Sciatic nerve (tissue), 2 donors: ENCODE data around the gene MBTPS1. TPM values are rescaled to one million over a fixed set of nuclear protein-coding genes. Genes with fewer than 3 reads are reported as not detected.

Experiments used
- ATAC-seq: fragments of 200-7000 bp; cut with Tn5 transposase; one replicate; pipeline ENCODE4 v1.9.1; 2020; ENCODE audit warnings: mild to moderate bottlenecking, moderate library complexity
- DNase-seq: peaks from one replicate; pipeline ENCODE4 v3.0.0-alpha.2; 2020; ENCODE audit warnings: low spot score
- intact Hi-C: fragments of 100-400 bp; cut with DNase I; formaldehyde crosslinking; loops from one replicate; pipeline ENCODE4 v1.14.2; 2022
- total RNA-seq: library from RNA; stranded (reverse); fragmentation: NEBNext Ultra II Directional; extraction: Animal tissue kit (Norgen Biotek cat#: 25700); gene quantifications from one replicate; pipeline ENCODE4 v1.2.1, GENCODE V29; 2021
- donor health status: DM: no; HTN: no; CAD: no.
- donor health status: DM: no; HTN: no; CAD: no.

MBTPS1 gene
- total RNA-seq, 1 donor from 2014 or later, result 91.1 TPM

DNA sequence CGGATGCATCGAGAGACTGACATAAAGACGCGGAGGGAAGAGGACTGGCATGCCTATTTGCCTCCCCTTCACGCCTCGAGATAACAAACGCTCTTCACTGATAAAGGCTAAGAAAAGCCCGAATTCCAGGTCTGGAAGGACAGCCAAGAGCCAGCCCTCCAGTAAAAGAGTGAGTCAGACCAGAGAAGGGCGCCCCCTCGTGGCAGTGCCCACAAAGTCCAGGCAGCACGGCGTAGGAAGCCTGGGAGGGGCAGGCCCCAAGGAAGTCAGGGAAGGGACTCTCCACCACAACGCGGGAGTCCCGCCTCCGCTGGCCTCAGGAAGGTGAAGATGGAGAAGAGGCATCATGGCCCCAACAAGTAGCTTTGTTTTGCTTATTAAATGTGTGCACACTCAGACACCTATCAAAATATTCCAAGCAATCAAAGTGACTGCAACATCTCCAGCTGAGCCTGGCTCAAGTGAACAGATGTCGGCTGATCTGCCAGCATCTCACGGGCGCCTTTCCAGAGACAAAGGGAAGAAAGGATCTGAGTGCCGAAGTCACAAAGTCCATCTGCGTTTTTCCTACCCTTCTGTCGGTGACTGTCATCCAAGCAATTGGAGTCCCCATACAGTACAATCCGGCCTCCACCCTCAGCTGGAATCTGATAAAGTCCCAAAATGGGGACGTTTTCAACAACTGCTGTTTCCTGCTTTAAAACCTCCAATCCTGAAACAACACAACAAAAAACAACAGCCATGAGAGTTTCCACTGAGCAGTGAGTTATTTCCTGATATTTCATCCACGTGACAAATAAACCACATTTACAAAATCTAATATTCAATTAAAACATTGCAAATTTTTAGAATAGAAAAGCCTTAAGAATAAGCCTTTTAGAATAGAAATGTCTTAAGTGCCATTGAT lies 53.8 kb downstream of the MBTPS1 start:
- peak; percentile 93 for ATAC-seq
- DNase-seq, result peak; percentile 84
- intact Hi-C loops, result loop anchor here (5.0 kb wide), 1 partner anchor 91 kb away; no protein-coding TSS in a partner anchor

GRCh38 chr16:84061236-84061819 lies 55.4 kb downstream of the MBTPS1 start:
- intact Hi-C loops, result loop anchor here (5.0 kb wide), 1 partner anchor 89 kb away; no protein-coding TSS in a partner anchor
- DNase-seq (peak; percentile 49), ATAC-seq (no peak)

DNA sequence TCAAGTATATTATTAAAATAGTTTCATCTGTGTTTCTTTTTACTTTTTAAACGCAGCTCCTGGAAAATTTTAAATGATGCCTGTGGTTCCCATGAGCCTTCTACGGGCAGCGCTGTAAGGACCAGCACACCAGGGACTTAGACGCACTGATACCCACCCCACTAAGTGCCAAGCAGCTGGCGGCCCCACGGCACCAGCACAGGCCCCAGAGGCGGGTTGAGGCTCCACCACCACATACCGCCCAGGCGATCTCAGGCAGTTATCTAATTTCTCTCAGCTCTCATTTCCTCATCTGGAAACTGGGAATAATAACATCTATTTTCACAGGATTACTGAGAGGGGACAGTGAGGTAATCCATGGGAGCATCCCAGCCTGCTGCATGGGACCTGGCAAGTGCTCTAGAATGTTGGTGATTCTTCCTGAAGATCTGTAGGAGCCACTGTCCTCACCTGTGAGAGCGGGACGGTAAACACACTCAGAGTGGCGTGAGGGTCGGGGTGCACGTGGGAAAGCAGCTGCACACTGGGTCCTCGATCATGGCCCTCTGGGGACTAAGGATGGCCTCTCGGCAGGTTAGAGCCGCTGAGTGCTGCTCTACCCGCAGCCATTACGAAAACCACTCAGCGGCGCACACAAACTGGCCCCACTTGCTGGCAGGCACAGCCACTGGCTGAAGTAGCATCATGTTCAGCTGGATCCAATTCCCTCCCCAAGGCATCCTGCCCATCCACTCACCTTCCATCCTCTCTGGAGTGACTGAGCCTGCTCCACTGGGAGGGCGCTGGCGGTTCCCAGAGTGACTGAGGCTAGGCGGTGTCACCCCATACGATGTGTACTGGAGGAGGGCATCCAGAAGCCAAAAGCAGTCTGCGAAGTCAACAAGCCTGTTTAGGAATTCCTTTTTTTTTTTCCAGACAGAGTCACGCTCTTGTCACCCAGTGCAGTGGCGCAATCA lies 56.5 kb downstream of the MBTPS1 start:
- DNase-seq (peak; percentile 41), ATAC-seq (no peak)
- intact Hi-C loops, result loop anchor here (5.0 kb wide), 1 partner anchor 88 kb away; no protein-coding TSS in a partner anchor

- ATAC-seq, result no peak
- intact Hi-C loops, result no loop called here
- DNase-seq, result peak; percentile 33
Measured at GRCh38 chr16:84059111-84059510, 57.6 kb downstream of the MBTPS1 start.

GRCh38 chr16:84058664-84059063 lies 58.1 kb downstream of the MBTPS1 start:
- intact Hi-C loops, result no loop called here
- ATAC-seq, result no peak
- DNase-seq, result peak; percentile 41

GRCh38 chr16:84058211-84058610 lies 58.5 kb downstream of the MBTPS1 start:
- peak; percentile 35 for DNase-seq
- intact Hi-C loops, result no loop called here
- ATAC-seq, result no peak

DNA sequence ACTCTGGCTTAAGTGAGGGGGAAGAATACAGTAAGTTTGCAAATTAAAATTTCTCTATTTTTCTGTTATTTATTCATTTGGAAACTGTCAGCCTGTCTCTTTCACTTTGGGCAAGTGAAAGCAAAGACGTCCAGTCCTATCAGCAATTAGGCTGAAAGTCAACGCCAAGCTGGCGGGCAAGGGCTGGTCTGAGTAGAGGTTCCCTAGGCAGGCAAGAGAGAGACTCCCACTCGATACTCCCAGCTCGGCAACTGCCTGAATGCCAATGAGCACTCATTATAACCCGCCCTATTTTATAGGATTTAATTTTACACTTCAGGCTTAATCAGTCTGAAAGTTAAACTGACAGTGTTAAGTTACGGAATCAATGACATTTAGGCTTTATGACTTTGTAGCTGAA lies 59.8 kb downstream of the MBTPS1 start:
- intact Hi-C loops, result no loop called here
- ATAC-seq (no peak), DNase-seq (peak; percentile 42)

DNA sequence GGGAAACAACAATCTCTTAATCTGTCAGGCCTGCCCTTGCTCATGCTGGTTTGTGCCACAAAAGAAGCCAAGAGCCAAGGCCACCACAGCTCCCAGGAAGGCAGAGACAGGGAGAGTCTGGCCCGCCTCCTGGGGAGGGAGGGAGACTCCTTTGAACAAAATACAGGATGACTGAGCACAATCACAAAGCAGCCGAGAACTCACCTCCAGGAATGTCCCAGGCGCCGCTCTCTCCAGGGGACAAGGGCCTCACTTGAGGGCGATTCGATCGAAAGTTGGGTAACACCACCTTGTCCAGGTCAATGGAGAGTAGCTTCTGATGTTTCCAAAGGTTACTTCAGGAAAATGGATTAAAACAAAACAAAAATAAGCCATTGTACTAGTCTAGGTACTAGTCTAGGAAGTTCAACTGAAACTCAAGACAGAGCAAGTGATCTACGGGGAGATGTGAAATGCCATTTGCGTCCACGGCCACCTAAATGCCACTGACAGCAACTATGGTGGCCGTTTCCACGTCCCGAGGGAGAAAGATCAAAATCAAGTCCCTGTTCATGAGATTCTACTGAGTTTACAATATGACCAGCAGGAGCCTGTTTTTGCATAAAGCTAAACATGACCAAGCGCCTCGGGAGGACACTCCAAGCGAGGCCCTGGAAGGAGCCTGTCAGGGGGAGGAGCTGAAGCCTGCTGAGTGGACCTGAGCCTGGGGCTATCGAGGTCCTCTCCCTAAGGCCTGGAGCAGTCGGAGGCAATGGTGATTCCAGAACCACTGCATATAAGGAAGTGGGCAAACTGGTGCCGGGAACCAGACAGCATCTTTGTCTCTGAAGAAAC lies 60.7 kb downstream of the MBTPS1 start:
- no peak for ATAC-seq
- intact Hi-C loops, result no loop called here
- peak; percentile 30 for DNase-seq

GRCh38 chr16:84055366-84055765 lies 61.4 kb downstream of the MBTPS1 start:
- peak; percentile 52 for DNase-seq
- ATAC-seq, result peak; percentile 49
- intact Hi-C loops, result no loop called here

DNA sequence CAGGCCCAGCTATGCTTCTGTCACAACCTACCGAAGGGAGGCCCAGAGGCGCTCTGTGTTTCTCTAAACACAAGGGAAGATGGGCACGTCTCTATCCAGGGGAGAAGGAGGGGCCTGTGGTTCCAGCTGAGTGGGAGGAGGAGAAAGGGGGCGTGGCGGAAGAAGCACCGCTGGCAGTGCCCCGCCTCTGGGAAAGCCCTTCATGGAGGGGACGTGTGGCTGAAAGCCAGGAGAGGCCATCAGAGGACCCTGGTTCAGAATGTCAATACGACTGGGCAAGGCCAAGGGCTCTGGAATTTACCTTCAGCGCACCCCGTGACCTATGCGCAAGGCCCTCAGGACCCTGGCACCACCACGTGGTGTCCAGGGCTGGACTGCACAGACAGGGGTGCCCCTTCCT lies 61.8 kb downstream of the MBTPS1 start:
- ATAC-seq (peak; percentile 42), DNase-seq (peak; percentile 37)
- intact Hi-C loops, result loop anchor here (5.0 kb wide), 1 partner anchor 88 kb away; the partner anchor contains the start of gene NECAB2

GRCh38 chr16:84054271-84054670 lies 62.5 kb downstream of the MBTPS1 start:
- intact Hi-C loops, result loop anchor here (5.0 kb wide), 1 partner anchor 87 kb away; the partner anchor contains the start of gene NECAB2
- DNase-seq (peak; percentile 47), ATAC-seq (no peak)

DNA sequence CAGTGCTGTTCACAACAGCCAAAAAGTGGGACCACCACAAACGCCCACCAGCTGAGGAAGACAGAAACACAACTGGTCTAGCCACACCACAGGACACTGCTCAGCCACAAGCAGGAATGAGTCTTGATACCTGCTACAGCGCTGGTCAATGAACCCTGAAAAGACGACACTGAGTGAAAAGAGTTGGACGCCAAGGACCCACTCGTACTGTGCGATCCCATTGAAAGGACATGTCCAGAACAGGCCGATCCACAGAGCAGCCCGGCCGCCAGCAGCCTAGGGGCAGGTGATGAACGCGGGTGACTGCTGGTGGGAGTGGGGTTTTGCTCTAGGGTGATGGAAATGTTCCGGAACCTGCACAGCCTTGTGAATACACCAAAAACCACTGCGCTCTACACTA lies 63.5 kb downstream of the MBTPS1 start:
- peak; percentile 51 for DNase-seq
- intact Hi-C loops, result loop anchor here (5.0 kb wide), 1 partner anchor 86 kb away; the partner anchor contains the start of gene NECAB2
- ATAC-seq, result no peak

- ATAC-seq, result no peak
- DNase-seq, result peak; percentile 45
- intact Hi-C loops, result loop anchor here (5.0 kb wide), 1 partner anchor 85 kb away; the partner anchor contains the start of gene NECAB2
Measured at GRCh38 chr16:84052071-84052622, 64.6 kb downstream of the MBTPS1 start.

DNA sequence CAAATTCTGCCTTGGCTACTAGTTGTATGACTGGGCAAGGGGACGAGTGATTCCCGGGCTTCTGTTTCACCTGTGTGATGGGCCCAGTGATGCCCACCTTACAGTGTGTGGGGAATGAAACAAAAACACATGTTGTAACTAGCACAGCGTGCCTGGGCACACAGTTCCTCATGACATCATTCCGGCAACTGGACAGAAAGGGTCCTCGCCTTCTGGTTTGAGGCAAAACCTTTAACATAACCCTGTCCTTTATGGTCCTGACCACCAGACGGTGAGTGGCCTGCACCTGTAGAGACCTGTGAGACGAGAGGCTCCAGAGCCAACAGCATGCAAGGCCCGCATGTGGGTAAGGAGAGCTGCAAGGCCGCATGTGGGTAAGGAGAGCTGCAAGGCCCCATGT lies 66.4 kb downstream of the MBTPS1 start:
- no peak for DNase-seq
- no peak for ATAC-seq

DNA sequence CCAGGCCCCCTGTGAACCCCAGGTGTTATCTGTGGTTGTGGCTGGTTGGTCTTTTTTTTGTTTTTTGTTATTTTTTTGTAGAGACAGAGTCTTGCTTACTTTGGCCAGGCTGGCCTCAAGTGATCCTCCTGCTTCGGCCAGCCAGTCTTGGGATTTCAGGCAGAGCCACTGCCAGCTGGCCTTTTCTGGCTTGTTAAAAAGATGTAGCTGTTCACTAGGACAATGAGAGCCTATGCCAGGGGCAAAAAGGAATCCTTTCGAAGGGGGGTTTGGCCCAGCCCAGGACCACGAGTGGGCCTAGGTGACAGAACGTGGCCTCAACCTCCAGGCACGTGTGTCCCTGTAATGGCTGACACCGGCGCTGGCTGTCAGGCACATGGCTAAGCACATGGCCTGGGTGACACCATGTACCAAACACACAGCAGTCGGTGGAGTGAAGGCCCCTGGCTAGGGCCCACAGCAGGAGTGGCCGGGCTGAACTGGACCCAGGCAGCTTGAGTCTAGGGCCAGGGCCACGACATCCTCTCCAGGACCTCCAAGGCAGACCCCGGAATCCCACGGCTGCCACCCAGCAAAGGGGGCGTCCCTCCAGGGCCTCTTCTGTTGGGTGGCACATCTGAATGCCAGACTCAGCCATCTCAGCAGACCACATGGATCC lies 67.2 kb downstream of the MBTPS1 start:
- DNase-seq (no peak), ATAC-seq (peak; percentile 68)
- intact Hi-C loops, result loop anchor here (5.0 kb wide), 1 partner anchor 82 kb away; the partner anchor contains the start of gene NECAB2

More for the DNA sequence above, 66.4 kb downstream of the MBTPS1 start:
- intact Hi-C loops, result loop anchor here (5.0 kb wide), 1 partner anchor 83 kb away; the partner anchor contains the start of gene NECAB2

GRCh38 chr16:84048871-84049270 lies 67.9 kb downstream of the MBTPS1 start:
- ATAC-seq (no peak), DNase-seq (no peak)
- intact Hi-C loops, result no loop called here

GRCh38 chr16:84048270-84048669 lies 68.5 kb downstream of the MBTPS1 start:
- DNase-seq, result no peak
- intact Hi-C loops, result no loop called here
- no peak for ATAC-seq
